NCI-H1694 treated with DMSO at 0.1 percent for 48 hours (cell line): ENCODE measurements around the gene CLDN8.

Experiments used
- DNase-seq: peaks from one replicate; lab custom pipeline; 2025; lab: John Stamatoyannopoulos, UW

CLDN8 gene

GRCh38 chr21:30216041-30216723, at the start of gene CLDN8:
TSS of gene CLDN8 (minus strand) at chr21:30216097. CDS start at chr21:30215925, 172 bp downstream.
- no peak for DNase-seq

GRCh38 chr21:30257773-30258172, 41.9 kb upstream of the CLDN8 start:
- DNase-seq: no peak

- DNase-seq: no peak
Measured at GRCh38 chr21:30256100-30256499, 40.2 kb upstream of the CLDN8 start.

- DNase-seq: no peak
Measured at GRCh38 chr21:30255679-30256078, 39.8 kb upstream of the CLDN8 start.

GRCh38 chr21:30251781-30252180, 35.9 kb upstream of the CLDN8 start:
- no peak for DNase-seq

GRCh38 chr21:30249936-30250335, 34.0 kb upstream of the CLDN8 start:
- DNase-seq: no peak

- no peak for DNase-seq
Measured at GRCh38 chr21:30248844-30249243, 32.9 kb upstream of the CLDN8 start.

GRCh38 chr21:30245061-30245460, 29.2 kb upstream of the CLDN8 start:
- DNase-seq: no peak

GRCh38 chr21:30243691-30244090, 27.8 kb upstream of the CLDN8 start:
- no peak for DNase-seq

GRCh38 chr21:30240661-30241060, 24.8 kb upstream of the CLDN8 start:
- DNase-seq: no peak

GRCh38 chr21:30238168-30238567, 22.3 kb upstream of the CLDN8 start:
- no peak for DNase-seq

- no peak for DNase-seq
Measured at GRCh38 chr21:30234643-30235042, 18.7 kb upstream of the CLDN8 start.

- DNase-seq: no peak
Measured at GRCh38 chr21:30234050-30234449, 18.2 kb upstream of the CLDN8 start.

- DNase-seq: no peak
Measured at GRCh38 chr21:30233228-30234020, 17.5 kb upstream of the CLDN8 start.

GRCh38 chr21:30232011-30232410, 16.1 kb upstream of the CLDN8 start:
- no peak for DNase-seq

- no peak for DNase-seq
Measured at GRCh38 chr21:30227633-30228404, 11.9 kb upstream of the CLDN8 start.

GRCh38 chr21:30227128-30227527, 11.2 kb upstream of the CLDN8 start:
- DNase-seq: no peak

GRCh38 chr21:30223596-30223995, 7.7 kb upstream of the CLDN8 start:
- DNase-seq: no peak

- no peak for DNase-seq
Measured at GRCh38 chr21:30222724-30223123, 6.8 kb upstream of the CLDN8 start.

GRCh38 chr21:30211071-30211470, 4.8 kb downstream of the CLDN8 start:
- DNase-seq: no peak

- no peak for DNase-seq
Measured at GRCh38 chr21:30209601-30210000, 6.3 kb downstream of the CLDN8 start.

GRCh38 chr21:30207252-30207579, 8.7 kb downstream of the CLDN8 start:
- DNase-seq: no peak
